HEK293T (cell line): ENCODE data around the gene CREG1.

ENCODE experiments used
- ARNT ChIP-seq: fragments of 450-650 bp; IDR thresholded peaks from 2 replicates; pipeline ENCODE4 v1.6.1; 2017; ENCODE audit warnings: mild to moderate bottlenecking
- ELF4 ChIP-seq: fragments of 450-650 bp; IDR thresholded peaks from 2 replicates; pipeline ENCODE4 v1.6.1; 2017; ENCODE audit warnings: antibody characterized with exemption
- FOXK2 ChIP-seq: fragments of 450-650 bp; IDR thresholded peaks from 2 replicates; pipeline ENCODE4 v1.6.1; 2016; ENCODE audit warnings: mild to moderate bottlenecking
- FOXM1 ChIP-seq: fragments of 450-650 bp; IDR thresholded peaks from 2 replicates; pipeline ENCODE4 v1.6.1; 2017; ENCODE audit warnings: mild to moderate bottlenecking, borderline replicate concordance
- HDGF ChIP-seq: fragments of 450-650 bp; IDR thresholded peaks from 2 replicates; pipeline ENCODE4 v1.6.1; 2017; ENCODE audit warnings: antibody characterized with exemption, borderline replicate concordance
- SP1 ChIP-seq: fragments of 450-650 bp; IDR thresholded peaks from 2 replicates; pipeline ENCODE4 v1.6.1; 2017
- SUZ12 ChIP-seq: fragments of 450-650 bp; IDR thresholded peaks from 2 replicates; pipeline ENCODE4 v1.6.1; 2016; ENCODE audit warnings: mild to moderate bottlenecking
- TARDBP ChIP-seq: fragments of 450-650 bp; IDR thresholded peaks from 2 replicates; pipeline ENCODE4 v1.6.1; 2016
- ZNF384 ChIP-seq: fragments of 450-650 bp; IDR thresholded peaks from 2 replicates; pipeline ENCODE4 v1.6.1; 2016

- no peak for TF ChIP-seq ELF4
- TF ChIP-seq FOXK2: no peak
- no peak for TF ChIP-seq SP1
- no peak for TF ChIP-seq SUZ12
- no peak for TF ChIP-seq ARNT
- TF ChIP-seq HDGF: no peak
- TF ChIP-seq FOXM1: no peak
- TF ChIP-seq TARDBP: no peak
- no peak for TF ChIP-seq ZNF384
These were observed 53.9 kb downstream of the CREG1 start for GRCh38 chr1:167499664-167500101.
